Psoas muscle (tissue), 8 donors: ENCODE results near the gene PTPRB. TPM values are rescaled to one million over a fixed set of nuclear protein-coding genes. Genes with fewer than 3 reads are reported as not detected.

Experiments
- ATAC-seq, 4 donors: fragments of 200-7000 bp; cut with Tn5 transposase; one replicate each; pipeline ENCODE4 v1.9.1; 2020; ENCODE audit warnings: moderate library complexity in 3 of 4, mild to moderate bottlenecking in 2 of 4
- DNase-seq, 2 donors: peaks; one replicate each; pipeline ENCODE4 v3.0.0-alpha.2; 2020
- H3K27ac ChIP-seq: fragments of 200-600 bp; one replicate; pipeline ENCODE4 v1.8.0; 2022
- H3K27me3 ChIP-seq, 3 donors: fragments of 200-600 bp in 1 of 3; one replicate each; pipeline versions ENCODE4 v1.6.1 to v1.8.0; 2013 to 2022; ENCODE audit warnings: low read length in 2 of 3, mild to moderate bottlenecking in 2 of 3, moderate library complexity in 1 of 3; ENCODE audit not compliant: insufficient read depth in 3 of 3
- H3K36me3 ChIP-seq, 2 donors: fragments of 200-600 bp in 1 of 2; one replicate each; pipeline versions ENCODE4 v1.6.1 to v1.8.0; 2013 to 2022; ENCODE audit warnings: low read depth in 1 of 2, mild to moderate bottlenecking in 1 of 2, moderate library complexity in 1 of 2; ENCODE audit not compliant: insufficient read depth in 1 of 2
- H3K4me1 ChIP-seq: fragments of 200-600 bp; one replicate; pipeline ENCODE4 v1.8.0; 2022
- H3K4me3 ChIP-seq: fragments of 200-600 bp; one replicate; pipeline ENCODE4 v1.8.0; 2022; ENCODE audit warnings: mild to moderate bottlenecking
- H3K9me3 ChIP-seq: fragments of 200-600 bp; one replicate; pipeline ENCODE4 v1.8.0; 2022
- CTCF ChIP-seq: fragments of 200-600 bp; IDR thresholded peaks from one replicate; pipeline ENCODE4 v1.8.0; 2022; ENCODE audit warnings: antibody characterized with exemption
- WGBS, 3 donors: extraction: QIAGEN DNeasy Blood & Tissue Kit; methylation state at CpG; one replicate each; pipeline versions ENCODE4 v1.1.6 to v1.1.7; 2013; 5-methylcytosine and 5-hydroxymethylcytosine counted together
- intact Hi-C, 2 donors: fragments of 100-400 bp; cut with DNase I; formaldehyde crosslinking; loops; one replicate each; pipeline versions ENCODE4 v1.11.0 to v1.14.2; 2022
- polyA plus RNA-seq, 3 donors: library from polyadenylated mRNA; stranded (reverse); fragments of 200-250 nt; gene quantifications; one replicate each; pipeline ENCODE4 v1.2.3, GENCODE V29; 2013
- total RNA-seq, 4 donors: library from RNA; stranded (reverse); fragmentation: NEBNext Ultra II Directional in 2 of 4; extraction: Animal tissue kit (Norgen Biotek cat#: 25700) in 2 of 4; gene quantifications; one replicate each; pipeline versions ENCODE4 v1.2.1 to v1.2.4, GENCODE V29; 2021 to 2023
- donor health status: healthy with polysubstance abuse.
- donor health status: DM: no; HTN: no; CAD: no; lungs with moderate emphysema.
- donor health status: Bipolar disorder and iron deficiency.
- donor health status: healthy.
- donor health status: DM: yes; HTN: yes; CAD: no.
- donor health status: DM: no; HTN: no; CAD: no.
- donor health status: DM: no; HTN: no; CAD: no.
- donor health status: DM: yes; HTN: yes; CAD: no.

PTPRB gene
- total and polyA plus RNA-seq, 7 donors, result 6.5 to 32.1 (median 10.9) TPM

DNA sequence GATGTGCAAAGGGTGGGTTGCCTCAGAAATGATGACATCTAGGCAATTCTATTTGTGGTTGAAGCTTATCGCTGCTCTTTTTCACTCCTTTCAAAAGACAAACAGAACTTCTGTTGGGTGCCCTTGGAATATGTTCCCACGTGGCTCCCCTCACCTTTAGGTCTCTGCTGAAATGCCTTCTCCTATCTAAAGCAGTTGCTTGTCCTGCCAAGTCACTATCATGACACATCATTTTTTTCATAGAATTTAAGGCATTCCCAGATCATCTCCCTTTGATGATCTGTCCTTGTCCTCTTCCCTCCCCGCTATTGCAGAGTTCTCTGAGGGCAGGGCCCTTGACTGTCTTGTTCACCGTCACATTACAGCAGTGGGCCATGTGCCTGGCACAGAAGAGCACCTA is 75.7 kb downstream of the PTPRB start:
- Histone ChIP-seq H3K27me3 (no peaks in the 10 kb centered on the region), H3K4me1 (no peaks in the 10 kb centered on the region), H3K36me3 (no peaks in the 10 kb centered on the region), H3K4me3 (no peak overlapping the region), H3K9me3 (no peaks in the 10 kb centered on the region), H3K27ac (no peak overlapping the region)
- intact Hi-C loops, result no loop called here
- TF ChIP-seq CTCF, result no peak
- ATAC-seq, result no peak
- 88 to 97% (median 89%) methylated on average over 4 of the region's 4 CpGs for WGBS, 3 donors
- DNase-seq, result no peak

- intact Hi-C loops, result no loop called here
- H3K4me3 ChIP-seq, result no peak overlapping the region
- DNase-seq, result no peak
- ATAC-seq, result no peak
- H3K27ac ChIP-seq, result no peak overlapping the region
- H3K27me3 ChIP-seq, result no peaks in the 10 kb centered on the region
- no peaks in the 10 kb centered on the region for H3K4me1 ChIP-seq
- no peaks in the 10 kb centered on the region for H3K9me3 ChIP-seq
- WGBS, 3 donors, result 81 to 89% (median 86%) methylated on average over 7 of the region's 7 CpGs
- no peaks in the 10 kb centered on the region for H3K36me3 ChIP-seq
- TF ChIP-seq CTCF, result no peak
Measured at GRCh38 chr12:70560671-70561070, 76.6 kb downstream of the PTPRB start.

DNA sequence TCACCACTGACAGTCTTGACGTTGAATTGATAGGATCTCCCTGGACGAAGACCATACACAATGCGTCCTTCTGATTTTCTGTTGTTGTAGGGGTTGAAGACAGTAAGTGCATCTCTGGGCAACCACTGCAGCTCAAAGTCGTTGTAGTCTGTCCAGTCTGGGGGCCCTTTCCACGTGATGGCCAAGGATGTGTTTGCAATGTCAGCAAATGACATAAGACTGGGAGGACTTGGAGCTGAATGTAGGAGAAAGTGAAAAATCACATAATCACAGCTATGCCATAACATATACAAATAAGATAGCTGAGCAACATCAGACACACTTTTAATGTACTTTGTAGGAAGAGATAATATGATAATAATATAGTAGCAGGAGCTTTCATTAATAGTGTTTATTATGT is 77.8 kb downstream of the PTPRB start:
- 80 to 90% (median 83%) methylated on average over 5 of the region's 5 CpGs for WGBS, 3 donors
- intact Hi-C loops, result no loop called here
- Histone ChIP-seq H3K9me3 (no peaks in the 10 kb centered on the region), H3K27me3 (no peaks in the 10 kb centered on the region), H3K4me1 (no peaks in the 10 kb centered on the region), H3K36me3 (no peaks in the 10 kb centered on the region), H3K4me3 (no peak overlapping the region), H3K27ac (no peak overlapping the region)
- no peak for TF ChIP-seq CTCF
- ATAC-seq (no peak), DNase-seq (no peak)

DNA sequence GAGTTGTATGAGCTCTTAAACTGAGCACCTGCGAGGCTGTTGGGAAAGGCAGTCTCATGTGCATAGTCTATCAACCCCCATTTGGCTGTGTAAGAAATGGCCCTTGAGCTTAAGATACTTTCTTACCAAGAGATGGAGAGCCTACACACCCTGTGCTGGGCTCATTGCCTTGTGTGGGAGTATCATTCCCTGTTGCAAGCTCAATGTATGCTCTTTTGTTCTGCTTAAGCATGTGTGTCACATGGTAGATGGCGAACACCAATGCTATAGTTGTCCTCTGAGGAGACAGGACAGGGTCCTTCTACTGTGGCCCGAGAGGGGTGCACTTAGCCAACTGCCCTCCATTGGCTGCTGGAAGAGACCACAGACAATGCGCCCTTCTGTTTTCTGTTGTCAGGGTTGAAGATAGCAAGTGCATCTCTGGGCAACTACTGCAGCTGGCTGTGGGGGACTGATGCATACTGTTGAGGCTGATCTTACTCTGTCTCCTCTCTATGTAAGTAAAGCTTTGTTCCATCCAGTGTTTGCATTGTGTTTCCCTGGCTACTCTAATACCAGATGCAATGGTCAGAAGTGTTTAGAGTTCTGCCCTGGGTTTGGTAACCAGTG is 79.5 kb downstream of the PTPRB start:
- Histone ChIP-seq H3K4me3 (no peak overlapping the region), H3K27me3 (no peaks in the 10 kb centered on the region), H3K27ac (no peak overlapping the region), H3K9me3 (no peaks in the 10 kb centered on the region), H3K4me1 (no peaks in the 10 kb centered on the region), H3K36me3 (no peaks in the 10 kb centered on the region)
- TF ChIP-seq CTCF, result no peak
- ATAC-seq (no peak), DNase-seq (no peak)
- intact Hi-C loops, result no loop called here
- WGBS, 3 donors, result 92 to 98% (median 93%) methylated on average over 4 of the region's 4 CpGs
